GM19468 (cell line): ENCODE data around the gene SLCO4A1.

ENCODE experiments used
- ATAC-seq: cut with Tn5 transposase; IDR thresholded peaks from one replicate; pipeline ENCODE4 v1.9.1; 2021; ENCODE audit warnings: mild to moderate bottlenecking, moderate library complexity, moderate number of reproducible peaks; ENCODE audit not compliant: unreplicated experiment; ENCODE audit errors: extremely low read depth

SLCO4A1 gene

DNA sequence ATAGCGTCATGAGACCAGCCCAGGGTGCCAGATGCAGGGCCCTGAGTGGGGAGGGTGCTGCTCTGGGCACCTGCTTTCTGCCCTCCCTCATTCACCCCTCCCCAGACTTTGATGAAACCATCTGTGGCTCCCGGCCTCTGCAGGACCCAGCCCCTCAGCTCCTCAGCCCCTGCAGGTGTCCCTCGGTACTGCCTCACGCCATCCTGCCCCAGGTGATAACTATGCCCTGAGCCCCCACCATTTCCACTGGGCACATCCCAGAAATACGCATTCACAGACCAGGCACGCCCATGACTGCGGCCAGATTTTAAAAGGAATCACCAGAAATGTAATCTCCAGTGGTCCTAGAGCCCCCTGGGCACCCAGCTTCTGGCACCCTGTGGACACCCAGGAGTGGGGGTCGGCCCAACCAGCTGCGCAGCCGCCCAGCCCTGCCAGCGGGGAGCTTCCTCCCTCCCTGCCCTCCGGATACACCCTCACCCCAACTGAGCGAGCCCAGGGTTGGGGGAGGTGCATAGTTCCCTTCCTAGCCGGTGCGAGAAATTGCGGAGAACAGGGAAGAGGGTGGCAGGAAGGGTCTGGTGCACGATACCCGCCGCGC is 65.7 kb downstream of the SLCO4A1 start:
- no peak for ATAC-seq

DNA sequence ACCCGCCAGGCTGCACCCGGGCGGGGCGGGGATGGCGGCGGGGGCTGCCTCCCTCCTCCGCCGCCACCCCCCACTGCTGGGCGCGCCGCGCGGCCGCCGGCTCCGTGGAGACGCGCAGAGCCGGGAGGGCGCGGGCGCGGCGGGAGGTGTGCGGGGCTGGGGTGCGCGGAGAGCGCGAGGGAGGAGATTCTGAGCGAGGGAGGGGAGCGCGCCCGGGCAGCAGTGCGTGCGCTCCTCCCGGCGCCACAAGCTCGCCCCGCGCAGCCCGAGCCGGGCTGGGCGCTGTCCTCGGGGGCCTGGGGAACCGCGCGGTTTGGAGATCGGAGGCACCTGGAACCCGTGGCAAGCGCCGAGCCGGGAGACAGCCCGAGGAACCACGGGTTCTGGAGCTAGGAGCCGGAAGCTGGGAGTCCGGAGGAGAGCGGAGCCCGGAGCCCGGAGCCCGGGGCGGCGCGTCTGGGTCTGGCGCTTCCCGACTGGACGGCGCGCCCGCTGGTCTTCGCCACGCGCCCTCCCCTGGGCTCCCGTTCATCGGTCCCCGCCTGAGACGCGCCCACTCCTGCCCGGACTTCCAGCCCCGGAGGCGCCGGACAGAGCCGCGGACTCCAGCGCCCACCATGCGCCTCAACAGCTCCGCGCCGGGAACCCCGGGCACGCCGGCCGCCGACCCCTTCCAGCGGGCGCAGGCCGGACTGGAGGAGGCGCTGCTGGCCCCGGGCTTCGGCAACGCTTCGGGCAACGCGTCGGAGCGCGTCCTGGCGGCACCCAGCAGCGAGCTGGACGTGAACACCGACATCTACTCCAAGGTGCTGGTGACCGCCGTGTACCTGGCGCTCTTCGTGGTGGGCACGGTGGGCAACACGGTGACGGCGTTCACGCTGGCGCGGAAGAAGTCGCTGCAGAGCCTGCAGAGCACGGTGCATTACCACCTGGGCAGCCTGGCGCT is 66.6 kb downstream of the SLCO4A1 start, which contains the start of gene NTSR1:
Gene NTSR1, plus strand, starts transcription at position 246 of the 946 bp plus-strand sequence. Its CDS starts 372 bp downstream, at position 618.
- no peak for ATAC-seq

DNA sequence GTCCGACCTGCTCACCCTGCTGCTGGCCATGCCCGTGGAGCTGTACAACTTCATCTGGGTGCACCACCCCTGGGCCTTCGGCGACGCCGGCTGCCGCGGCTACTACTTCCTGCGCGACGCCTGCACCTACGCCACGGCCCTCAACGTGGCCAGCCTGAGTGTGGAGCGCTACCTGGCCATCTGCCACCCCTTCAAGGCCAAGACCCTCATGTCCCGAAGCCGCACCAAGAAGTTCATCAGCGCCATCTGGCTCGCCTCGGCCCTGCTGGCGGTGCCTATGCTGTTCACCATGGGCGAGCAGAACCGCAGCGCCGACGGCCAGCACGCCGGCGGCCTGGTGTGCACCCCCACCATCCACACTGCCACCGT is 67.2 kb downstream of the SLCO4A1 start:
- ATAC-seq: no peak

DNA sequence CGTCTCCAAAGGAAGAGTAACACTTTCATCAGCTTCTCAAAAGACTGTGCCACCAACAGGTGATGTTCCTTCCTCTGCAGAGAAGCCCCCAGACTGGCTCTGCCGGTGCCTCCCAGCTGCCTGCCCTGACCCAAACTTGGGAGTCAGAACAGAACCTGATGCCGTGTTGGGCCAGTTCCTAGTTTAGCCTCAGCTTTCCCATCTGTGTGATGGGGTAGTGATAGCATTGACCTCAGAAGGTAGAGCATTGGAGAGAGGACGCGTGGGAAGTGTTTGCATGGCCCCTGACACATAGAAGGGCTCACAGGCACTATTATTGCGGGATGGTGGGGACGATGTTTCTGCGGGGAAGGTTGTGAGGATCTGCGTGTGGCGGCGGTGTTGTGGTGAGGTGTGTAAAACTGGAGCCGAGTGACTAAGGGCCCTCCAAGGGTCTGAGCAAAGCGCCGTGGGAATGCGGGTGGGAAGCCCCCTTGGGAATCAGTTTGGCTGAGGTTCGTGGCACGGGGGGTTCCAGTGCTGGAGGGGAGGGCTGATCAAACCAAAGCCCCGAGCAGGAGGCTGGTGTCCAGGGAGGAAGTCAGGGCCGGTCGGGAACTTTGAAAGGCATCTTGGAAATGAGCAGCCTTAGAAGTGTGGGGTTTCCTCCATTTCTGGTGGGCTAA is 68.0 kb downstream of the SLCO4A1 start:
- ATAC-seq: no peak

DNA sequence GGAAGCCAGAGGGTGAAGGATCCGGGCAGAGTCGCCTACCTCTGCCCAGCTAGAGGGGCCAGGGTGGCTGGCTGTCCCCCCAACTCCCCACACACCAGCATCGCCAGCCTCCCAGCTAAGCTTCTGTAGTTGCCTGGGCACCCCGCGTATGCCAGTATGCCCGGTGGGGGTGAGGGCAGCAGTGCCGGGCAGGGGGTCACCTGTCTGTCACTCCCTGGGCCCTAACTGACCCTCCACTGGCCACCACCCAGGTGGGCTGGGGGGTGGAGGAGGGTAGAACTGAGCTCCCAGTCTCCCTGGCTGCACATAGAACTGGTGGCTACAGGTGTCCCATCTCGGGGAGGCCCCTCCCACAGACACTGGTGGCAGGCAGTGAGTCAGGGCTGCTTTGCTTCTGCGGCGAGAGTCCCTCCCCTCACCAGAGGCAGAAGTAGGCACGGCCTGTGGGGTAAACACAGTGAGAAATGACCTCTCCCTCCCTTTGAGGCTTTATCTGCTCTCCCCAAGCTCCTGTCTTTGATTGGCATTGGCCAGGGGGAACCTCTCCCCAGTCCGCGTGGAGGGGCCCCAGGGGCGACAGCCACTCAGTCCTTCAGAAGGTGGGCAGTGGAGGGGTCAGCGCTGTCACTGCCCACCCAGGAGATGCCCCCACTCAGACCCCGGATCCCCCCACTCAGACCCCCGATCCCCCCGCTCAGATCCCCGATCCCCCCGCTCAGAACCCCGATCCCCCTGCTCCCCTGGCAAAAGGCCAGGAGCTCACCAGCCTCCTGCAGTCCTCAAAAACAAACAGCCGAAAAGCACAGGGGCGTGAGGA is 68.8 kb downstream of the SLCO4A1 start:
- ATAC-seq: no peak

DNA sequence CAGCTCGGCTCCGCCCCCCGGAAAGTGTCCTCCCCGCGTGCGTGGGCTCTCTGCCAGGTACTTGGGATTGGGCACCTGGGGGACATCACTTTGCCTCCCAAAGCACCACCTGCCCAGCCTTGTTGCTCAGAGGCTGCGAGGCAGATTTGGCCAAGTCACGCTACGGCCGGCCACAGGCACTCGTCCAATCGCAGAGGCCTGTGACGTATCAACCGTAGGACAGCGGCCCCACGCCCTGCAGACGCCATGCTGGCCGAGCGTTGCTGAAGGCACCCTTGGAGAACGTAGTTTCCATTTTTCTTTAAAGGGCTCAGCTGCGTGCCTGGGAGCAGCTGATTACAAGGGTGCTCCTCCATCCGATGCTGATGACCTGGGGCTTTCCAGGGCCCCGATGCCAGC is 69.4 kb downstream of the SLCO4A1 start:
- ATAC-seq: no peak

DNA sequence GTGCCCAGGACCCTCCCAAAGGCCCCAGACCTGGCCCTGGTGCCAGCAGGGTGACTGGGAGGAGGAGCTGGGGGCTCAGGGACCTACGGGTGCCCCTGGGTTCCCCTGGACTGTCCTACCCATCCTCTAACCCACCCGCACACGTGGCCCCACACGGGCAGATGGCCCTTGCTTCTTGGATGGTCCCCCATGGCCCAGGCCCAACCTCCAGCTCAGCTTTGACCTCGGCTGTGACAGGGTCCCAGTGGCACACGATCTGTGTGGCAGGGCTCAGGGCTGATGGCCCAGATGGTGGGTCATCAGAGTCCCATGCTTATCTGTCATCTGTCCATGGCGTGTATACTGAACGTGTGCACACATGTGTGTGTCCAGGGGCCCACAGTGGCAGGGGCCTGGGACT is 70.3 kb downstream of the SLCO4A1 start:
- no peak for ATAC-seq

DNA sequence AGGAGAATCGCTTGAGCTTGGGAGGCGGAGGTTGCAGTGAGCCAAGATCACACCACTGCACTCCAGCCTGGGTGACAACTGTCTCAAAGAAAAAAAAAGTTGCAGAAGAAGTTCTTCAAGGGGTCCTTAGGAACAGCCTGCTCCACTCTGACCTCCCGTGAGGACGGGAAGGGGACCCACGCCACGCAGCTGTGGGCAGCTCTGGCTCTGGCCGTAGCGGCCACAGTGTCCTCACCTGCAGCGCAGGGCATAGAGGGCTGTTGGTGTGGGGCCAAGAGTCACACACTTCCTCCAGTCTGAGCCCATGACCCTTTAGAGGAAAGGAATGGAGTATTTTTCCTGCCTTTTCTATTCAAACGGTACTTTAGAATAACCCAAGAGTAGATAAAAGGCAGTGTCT is 71.7 kb downstream of the SLCO4A1 start:
- no peak for ATAC-seq

DNA sequence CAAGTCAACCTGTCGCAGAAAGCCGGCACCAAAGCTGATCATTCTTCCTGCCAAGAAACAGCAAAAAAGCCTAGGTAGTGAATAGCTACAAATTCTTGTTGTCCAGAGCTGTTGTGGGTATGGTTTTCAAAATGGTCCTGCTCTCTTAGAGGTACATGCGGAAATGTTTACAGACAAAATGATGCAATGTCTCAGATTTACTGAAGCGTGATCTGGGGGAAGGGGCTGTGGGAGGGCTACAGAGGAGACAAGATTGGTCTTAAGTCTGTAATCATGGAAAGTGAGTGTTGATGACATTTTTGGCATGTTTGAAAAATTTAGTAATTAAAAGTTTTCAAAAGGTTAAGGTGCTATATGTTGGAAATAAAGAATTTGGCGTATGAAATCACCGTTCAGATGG is 72.5 kb downstream of the SLCO4A1 start:
- no peak for ATAC-seq

DNA sequence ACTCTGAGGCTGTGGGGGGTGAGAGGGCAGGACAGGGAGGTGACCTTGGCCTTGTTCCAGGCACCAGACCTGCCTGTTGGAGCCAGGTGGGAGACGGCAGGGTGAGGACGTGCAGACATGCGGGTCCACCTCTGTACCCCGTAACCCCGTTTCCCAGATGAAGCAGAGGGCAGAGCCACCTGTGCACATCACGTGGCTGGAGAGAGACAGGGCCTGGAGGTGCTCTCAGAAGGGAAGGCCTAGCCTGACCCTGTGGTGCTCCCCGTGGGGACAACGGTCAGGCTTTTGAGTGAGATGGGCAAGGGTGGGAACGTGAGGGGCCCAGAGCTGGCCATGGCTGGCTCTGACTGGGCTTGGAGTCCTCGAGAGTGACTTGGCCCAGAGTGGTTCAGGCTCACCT is 72.9 kb downstream of the SLCO4A1 start:
- no peak for ATAC-seq

DNA sequence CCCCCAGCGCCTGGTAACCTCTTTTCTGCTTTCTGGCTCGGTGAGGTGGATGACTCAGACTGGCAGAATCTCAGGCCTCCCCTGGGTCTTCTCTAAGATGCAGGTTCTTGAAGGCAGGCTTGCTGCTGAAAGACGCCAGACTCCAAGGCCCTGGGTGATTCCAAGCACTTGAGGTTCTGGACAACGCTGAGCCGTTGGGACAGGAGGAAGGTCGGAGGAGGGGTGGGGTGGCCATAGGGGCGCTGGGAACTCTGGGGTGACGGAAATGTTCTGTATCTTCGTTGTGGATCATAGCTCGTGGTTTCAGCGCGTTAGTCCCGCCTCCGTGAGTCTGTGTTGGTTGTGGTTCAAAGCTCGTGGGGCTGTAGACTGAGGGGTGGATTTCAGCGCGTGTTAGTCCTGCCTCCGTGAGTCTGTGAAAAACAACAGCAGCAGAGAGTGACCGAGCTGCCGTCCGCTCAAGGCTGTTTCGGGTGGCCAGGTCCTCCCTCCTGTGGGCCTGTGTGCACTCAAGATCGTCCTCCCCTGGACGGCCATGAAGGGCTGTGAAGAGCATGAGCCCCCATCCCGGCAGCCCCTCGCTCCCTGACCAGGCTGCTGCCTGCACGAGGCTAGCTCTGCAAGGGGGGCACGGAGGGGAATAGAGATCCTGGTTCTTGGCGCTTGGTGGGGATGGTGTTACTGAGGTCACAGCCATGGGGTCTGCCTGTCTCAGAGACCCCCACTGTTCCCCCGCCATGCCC is 74.1 kb downstream of the SLCO4A1 start:
- no peak for ATAC-seq

DNA sequence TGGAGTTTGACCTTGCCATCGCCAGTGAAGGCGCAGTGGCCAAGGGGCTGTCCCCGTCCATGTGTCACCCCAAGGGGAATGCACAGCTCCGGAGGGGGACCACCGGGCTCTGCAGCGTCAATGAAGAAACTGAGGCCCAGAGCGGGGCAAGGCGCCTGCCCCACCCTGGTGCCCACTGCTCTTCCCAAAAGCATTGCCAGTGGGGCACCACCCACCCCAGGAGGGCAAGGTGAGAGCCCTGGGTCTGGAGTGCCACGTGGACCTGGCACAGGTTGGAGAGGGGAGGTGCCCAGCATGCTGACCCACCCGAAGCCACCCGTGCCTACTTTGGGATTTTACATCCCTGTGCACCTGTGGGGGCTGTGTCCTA is 74.6 kb downstream of the SLCO4A1 start:
- ATAC-seq: no peak

DNA sequence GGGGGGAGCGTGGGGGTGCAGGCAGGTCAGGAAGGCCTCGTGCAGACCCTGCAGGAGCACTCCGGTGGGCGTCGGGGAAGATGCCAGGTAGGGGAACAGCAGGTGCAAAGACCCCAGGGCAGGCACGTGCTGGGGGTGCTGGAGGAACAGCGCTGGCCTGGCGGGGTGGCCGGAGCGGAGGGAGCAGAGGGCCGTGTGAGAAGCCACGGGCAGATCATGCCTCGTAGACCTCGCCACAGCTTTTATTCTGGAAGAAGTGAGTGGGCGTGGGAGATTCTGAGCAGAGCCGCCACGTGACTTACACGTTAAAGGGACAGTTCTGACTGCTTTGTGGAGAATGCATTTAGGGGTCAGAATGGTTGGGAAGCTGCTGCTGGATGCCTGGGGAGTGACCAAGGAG is 75.6 kb downstream of the SLCO4A1 start:
- ATAC-seq: no peak

DNA sequence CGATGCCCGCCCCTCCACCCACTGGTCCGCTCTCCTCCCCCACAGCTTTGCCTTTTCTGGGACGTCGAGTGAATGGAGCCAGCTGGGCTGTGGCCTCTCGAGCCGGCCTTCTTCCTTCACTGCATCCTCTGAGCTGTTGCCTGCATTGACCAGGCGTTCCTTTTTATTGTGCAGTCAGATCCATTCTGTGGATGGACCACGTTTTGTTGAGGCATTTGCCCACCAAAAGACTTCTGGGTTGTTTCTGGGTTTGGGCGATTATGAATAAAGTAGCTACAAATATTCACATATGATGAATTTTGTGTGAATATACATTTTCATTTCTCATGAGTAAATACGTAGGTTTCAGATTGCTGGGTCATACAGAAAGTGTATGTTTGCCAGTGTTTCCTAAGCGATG is 76.2 kb downstream of the SLCO4A1 start:
- ATAC-seq: no peak

DNA sequence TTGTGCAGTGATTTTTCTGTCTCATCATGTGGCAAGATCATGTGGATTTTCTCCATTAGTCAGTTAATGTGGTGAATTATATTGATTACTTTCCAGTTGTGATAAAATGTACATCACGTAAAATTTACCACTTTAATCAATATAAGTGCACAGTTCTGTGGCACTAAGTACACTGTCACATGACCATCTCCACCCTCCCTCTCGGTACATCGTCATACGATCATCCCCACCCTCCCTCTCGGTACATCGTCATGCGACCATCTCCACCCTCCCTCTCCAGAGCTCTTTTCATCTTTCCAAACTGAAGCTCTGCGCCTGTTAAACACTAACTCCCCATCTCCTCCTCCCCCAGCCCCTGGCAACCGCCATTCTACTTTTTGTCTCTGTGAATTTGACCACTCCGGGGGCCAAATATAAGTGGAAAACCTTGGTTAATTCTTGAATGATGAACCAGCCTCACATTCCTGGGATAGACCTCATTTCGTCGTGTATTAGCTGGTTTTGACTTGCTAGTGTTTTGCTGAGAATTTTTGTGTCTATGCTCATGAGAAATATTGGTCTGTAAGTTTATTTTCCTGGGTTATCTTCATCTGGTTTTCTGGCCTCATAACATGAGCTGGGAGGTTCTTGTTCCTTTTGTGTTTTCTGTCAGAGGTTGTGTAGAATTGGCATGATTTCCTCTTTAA is 77.1 kb downstream of the SLCO4A1 start:
- ATAC-seq: no peak
